KG1 (cell line): ENCODE data around the gene GALNT10.

Experiments used
- DNase-seq: peaks from one replicate; lab custom pipeline; 2025; lab: John Stamatoyannopoulos, UW

Gene GALNT10

DNA sequence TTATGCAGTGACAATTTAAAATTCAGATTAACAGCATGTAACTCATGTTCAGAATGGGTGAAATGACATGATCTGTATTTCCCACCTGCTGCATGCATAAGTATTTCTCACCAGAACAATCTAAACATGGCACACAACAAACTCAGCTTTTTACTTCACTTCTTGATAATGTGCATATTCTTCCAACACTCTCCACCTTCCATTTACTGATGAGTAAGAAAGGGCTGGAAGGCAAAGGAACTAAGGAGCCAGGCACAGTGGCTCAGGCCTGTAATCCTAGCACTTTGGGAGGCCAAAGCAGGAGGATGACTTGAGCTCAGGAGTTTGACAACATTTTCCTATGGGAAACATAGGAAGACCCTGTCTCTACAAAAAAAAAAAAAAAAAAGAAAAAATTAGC is 219.5 kb downstream of the GALNT10 start:
- no peak for DNase-seq

DNA sequence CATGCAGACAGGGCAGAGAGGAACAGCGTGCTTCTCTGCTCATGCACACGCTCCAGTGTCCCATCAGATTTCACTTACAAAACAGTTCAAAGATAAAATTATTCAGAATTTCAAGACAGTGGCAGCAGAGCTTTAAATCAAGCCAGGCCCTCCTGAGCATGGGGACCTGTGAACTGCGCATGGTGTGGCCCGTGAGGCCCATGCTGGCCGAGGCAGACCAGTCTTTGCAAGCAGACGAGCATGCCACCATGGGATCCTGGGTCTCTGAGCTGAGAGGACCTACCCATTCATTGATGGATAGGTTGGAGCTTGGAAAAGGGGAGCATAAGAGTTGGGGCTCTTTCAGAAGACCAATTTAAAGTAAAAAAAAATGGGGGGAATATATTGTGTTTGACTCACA is 220.3 kb downstream of the GALNT10 start:
- no peak for DNase-seq

DNA sequence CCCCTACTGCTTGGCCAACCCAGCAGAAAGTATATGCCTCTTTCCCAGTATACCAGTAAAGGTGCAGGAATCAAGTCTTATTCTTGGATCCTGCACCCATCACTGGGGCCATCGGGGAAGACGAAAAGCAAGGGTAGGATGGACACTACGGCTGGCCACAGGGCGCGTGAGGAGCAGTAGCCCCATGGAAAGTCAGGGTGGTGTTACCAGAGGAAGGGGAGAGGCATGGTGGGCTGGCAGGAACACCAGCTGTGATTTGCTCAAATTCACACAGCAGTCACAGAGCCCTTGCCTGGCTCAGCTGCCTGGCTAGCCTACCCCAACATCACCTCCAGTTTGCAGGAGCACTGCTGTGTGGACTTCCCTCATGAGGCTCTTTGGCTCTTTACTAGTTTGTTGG is 220.8 kb downstream of the GALNT10 start:
- no peak for DNase-seq

DNA sequence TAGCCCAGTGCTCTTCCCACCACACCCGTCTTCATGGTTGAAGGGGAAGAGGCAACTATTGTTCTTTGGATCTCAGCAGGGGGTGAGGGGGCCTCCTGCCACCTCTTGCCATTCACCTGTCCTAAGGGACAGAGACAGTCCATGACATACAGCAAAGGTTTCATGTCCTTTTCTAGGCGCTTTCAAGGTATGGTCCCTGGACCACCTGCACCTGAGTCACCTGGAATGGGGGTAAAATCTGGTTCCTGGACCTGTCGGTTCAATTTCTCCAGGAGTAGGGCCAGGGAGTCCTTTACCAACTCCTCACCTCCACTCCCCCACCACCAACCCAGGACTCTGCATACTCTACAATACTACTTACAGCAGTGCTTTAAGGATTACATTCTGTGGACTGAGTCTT is 221.8 kb downstream of the GALNT10 start:
- no peak for DNase-seq

DNA sequence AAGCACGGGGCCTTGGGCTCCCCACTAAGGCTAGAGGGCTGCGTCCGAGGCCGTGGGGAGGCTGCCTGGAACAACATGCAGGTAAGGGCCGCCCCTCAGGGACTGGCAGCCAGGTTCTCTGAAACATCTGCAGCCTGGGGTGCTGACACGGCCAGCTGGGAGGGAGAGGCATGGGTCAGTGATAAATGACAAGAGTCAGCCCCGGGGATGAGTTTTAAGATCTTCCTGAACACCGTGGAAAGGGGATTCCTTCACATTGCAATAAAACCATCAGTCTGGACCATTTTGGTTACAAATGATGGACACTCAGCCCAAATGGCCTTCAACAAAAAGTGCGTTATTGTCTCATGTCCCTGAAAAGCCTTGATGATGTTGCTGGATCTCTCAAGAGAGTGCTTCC is 222.4 kb downstream of the GALNT10 start:
- DNase-seq = no peak

DNA sequence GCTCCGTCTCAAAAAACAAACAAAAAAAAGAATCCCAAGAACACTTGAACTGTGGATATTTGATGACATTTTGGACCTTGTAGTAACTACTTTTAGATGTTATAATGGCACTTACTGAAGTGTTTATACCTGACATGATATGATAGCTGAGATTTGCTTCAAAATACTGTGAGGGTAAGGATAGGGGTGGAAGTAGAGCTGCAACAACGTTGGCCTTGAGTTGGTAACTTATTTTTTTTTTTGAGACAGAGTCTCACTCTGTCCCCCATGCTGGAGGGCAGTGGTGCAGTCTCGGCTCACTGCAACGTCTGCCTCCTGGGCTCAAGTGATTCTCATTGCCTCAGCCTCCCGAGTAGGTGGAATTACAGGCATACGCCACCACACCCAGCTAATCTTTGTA is 224.6 kb downstream of the GALNT10 start:
- no peak for DNase-seq

DNA sequence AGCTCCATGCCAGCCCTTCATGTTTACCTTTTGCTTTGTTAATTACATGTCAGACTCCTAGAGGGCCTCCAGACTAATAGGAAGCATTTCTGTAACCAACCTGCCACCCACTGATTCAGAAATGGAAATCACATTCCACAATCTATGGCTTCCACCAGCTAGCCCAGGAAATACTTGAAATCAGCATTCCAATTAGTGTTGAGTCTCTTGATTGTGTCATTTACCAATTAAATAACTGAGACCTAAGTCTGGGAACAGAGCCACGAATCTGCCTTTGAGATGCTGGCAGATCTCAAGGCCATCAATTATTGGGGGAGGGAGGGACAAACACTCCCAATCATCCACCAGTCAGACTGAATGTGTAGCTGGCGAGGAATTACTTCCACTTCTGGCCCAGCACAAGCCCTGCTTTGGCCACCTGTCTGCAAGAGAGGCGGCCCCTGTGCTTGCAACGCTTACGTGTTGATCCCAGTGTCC is 227.8 kb downstream of the GALNT10 start:
- no peak for DNase-seq

DNA sequence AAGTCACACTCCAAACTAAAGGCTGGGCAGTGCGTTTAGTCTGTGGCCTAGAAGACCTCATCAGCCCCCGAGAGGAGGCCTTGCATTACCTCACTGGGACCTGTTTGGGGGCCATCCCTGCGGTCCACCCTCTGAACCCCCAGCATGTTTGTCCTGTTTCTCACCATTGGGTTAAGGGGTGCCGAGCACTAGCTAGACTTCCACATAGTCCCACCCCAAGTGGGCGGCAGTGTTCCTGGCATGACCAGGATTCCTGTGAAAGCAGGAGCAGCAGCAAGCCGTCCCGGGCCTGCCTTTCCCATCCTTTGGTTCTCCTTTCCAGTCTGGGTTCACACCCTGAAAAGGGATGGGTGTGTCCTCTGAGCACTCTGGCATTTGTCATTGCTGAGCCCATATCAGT is 228.7 kb downstream of the GALNT10 start:
- no peak for DNase-seq

DNA sequence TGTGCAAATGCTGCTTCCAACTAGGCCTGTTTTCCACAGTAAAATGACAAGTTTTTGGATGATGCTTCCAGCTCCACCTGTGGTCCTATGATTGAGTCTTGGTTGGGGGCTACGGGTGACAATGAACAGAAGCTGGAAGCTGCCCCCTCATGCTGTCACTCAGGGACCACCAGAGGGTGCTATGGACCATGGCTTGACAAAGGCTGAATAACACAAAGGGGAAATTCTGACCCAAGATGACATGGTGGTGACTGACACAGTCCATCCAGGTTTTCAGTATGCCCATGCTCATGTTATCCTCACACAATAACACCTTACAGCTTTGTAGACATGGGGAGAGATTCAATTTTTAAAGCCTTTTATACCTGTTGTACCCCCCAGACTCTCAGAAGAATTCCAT is 231.3 kb downstream of the GALNT10 start:
- DNase-seq = no peak

DNA sequence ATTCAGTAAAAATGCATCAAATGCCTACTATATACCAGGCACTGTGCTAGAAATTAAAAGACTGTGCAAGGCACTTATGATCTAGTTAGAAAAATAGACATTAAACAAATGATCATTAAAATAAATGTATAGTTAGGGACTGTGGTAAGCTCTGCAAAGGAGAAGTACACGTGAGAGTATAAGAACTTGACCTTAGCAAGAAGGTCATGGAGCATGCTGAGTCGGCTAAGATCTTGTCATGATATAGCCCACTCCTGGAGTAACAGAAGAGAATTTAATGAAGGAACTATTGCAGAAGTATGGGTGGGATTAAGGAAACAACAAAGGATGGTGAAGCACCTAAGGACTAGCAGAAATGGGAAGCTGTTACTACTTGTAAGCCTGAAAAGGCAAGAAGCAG is 231.8 kb downstream of the GALNT10 start:
- DNase-seq = no peak

DNA sequence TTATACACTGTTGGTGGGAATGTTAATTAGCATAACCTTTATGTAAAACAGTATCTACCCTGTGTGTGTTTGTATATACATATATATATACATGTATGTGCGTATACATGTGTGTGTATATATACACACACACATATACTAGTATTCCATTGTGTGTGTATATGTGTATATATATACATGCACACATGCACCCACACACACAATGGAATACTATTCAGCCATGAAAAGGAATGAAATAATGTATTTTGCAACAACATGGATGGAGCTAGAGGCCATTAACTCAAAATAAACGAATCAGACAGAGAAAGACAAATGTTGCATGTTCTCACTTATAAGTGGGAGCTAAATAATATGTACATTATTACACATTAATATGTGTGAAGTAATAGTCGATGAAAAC is 237.7 kb downstream of the GALNT10 start:
- no peak for DNase-seq

DNA sequence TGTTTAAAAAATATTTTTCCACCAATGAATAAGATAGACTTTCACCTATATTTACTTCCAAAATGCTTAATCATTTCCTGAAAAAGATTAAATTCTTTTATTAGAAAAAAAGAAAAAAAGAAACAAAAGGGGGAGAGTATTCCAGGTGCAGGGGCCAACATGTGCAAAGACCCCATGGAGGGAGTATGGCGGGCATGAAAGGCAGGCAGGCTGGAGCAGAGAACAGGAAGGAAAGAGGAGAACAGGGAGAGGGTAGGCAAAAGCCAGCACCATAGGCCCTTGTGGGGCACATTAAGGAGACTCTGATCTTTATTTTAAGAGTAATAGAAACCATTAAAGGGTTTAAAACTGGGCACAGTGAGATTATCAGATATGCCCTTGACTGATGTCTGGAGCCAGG is 238.8 kb downstream of the GALNT10 start:
- DNase-seq = no peak

DNA sequence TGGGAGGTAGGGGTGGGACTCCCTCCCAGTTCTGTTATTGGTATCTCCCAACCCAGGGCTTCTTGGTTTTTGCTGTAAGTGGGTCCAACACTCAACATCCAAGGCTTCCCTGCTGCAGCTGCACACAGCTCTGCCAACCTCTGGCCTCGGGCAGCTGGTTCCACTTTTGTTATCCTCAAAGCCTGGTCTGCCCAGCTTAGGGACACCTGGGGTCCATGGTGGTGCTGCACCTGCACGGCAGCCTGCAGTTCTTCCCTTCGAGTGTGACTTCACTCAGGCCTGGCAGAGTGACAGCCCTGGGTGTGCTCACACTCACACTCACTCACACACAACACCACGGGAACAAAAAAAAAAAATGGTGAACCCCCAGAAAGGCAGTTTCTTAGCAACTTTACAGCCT is 239.9 kb downstream of the GALNT10 start:
- no peak for DNase-seq

DNA sequence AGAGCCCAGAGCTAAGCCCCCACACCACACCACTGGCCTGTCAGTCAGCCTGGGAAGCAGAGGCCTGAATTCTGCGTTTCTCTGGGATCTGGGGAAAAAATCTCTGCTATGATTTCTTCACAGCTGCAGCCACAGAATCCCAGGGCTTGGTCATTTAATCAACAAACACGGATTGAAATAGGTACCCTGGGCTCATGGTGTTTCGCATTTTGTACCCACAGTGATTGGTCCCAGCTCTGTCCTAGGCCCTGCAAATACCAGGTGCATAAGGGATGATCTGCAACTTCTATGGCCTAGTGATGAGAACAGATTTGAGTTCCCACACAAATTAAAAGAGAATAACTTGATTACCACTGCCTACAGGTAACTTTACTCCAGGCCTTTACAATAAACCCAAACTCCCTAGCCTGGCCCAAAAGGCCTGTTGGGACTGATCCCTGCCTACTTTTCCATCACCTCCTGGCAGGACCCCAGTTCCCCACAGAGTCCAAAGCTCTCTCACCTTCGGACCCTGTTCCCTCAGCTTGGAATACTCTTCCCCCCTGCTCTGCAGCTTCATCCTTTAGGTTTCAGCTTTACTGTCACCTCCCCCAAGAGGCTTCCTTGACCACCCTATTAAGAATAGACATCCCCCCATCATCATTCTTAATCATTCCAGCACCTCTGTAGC is 240.6 kb downstream of the GALNT10 start:
- DNase-seq = no peak

DNA sequence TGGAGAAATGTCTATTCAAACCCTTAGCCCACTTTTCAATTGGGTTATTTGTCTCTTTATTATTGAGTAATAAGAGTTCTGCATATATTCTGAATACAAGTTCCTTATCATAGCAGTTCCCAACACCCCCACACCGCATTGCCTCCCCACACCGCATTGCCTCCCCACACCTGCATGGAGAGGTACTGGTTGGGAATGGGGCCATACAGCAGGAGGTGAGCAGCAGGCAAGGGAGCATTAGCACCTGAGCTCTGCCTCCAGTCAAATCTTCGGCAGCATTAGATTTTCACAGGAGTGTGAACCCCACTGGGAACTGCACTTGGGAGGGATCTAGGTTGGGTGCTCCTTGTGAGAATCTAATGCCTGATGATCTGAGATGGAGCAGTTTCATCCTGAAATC is 244.7 kb downstream of the GALNT10 start:
- DNase-seq = no peak

DNA sequence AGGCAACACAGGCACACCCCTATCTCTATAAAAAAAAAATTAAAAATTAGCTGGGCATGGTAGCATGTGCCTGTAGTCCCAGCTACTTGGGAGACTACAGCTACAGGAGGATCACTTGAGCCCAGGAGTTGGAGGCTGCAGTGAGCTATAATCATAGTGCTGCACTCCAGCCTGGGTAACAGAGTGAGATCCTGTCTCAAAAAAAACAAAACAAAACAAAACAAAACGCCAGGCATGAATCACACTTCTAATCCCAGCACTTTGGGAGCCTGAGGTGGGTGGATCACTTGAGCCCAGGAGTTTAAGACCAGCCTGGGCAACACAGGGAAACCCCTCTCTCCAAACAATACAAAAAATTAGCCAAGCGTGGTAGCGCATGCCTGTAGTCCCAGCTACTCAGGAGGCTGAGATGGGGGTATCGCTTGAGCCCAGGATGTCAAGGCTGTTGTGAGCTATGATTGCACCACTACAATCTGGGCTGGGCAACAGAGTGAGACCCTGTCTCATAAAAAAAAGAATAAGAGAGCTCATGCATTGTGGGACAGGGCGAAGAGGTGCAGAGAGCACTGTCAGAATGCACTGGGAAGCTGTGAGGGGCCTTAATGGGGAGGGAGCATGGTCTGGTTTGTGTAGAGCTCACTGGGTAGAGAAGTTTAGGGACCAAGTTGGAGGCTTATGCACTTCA is 246.9 kb downstream of the GALNT10 start:
- DNase-seq = no peak

DNA sequence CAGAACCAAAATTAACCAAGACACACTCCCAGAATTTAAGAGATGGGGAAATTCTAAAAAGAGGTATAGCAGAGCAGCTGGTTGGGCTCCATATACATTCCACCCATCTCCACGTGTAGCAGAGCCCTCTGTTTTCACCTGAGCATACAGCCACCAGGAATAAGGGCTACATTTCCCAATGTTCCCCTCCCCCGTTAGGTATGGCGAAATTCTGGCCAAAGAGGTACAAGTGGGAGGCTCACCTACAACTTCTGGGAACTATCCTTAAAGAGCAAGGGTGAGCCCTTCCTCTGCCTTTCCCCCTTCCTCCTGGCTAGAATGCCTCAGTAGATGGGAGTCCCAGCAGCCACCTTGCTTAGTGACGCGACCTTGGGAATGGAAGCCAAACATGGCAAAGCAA is 250.0 kb downstream of the GALNT10 start:
- DNase-seq = no peak

DNA sequence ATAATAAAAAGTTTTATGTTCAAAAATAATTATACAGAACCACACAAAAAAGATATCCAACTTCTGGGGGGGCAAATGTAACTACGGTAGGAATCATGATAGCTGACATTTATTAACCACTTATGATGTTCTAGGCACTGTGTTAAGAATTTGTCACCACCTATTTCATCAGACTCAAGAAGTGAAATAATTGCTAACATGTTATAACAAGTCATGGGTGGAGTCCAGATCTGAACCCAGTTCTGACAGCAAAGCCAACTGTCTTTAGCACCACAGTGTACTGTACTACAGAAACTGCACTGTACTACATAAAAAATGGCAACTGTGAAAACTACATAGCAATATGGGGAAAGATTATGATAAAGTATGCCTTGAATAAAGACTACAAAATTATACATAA is 252.3 kb downstream of the GALNT10 start:
- DNase-seq = no peak

DNA sequence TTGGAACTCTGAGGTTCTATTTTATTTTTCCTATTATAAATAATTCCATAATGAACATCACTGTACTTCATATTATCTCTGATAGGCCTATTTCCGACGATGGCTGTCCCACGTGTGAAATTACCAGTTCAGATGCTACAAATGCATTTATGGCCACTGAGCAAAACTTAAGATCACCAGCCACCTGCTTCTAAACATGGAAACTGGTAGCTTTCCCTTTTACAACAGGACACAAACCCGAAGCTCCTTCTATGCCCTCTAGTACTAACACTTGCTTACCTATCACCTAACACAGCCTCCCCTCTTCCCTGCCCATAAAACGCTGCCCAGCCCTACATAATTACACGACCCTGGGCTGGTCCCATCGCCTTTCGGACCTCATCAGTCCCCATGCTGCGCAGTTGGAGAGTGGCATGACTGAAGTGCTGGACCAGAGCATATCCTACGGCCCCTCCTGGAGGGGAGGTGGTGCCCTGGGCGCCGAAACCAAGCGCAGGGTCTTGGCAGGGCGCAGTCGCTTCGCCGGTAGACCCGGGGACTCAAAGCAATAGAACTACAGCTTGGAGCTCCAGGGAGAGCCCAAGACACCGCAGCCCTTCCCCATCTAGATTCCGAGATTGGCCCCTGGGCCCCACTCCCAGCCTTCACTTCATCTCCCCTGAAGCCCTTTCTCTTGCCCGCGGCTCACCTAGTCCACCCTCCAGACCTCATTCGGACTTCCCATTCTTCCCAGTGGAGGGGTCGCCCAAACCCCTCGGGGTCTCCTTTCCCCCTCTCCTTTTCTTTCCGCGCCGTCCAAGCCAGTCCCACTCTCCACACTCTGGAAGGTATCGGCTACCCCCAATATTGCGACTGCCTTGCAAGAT is 254.3 kb downstream of the GALNT10 start:
- no peak for DNase-seq

DNA sequence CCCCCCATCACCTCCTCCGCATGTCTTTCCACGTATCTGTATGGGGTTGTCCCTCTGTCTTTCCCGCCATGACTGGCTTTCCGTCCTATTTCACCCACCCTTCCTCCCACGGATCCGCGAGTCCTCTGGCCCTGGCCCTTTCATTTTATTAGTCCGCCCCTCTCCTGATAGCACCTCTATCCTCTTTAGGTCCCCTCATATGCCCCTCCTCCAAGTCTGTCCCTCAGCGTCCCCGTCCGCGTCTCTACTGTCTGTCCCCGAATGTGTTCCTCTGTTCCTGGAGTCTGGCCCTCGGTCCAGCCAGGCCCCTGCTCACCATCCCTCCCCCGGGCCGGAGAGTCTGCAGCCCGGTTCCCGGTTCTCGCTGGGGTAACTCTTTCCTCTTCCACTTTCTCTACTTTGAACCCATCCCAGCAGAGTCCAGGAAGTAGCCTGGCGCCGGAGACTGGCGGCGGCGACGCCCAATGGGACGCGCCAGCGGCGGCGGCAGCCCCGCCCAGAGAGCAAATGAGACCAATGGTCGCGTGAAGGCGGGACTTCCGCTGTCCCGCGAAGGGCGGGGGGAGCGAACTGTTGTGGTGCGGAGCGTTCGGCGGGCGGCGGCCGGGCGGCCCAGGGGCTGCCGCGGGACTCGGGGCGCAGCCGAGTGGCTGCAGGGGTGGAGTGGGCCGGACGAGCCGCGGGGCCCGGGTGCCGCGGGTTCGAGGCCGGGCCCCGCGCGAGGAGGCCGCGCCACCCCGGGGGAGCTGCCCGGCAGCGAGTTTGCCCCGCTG is 255.1 kb downstream of the GALNT10 start, which contains the start of gene SAP30L:
Gene SAP30L (plus strand): TSS at position 576 of the 773 bp plus-strand sequence. CDS start 608 bp downstream, outside the sequence.
- DNase-seq = peak; percentile 75

DNA sequence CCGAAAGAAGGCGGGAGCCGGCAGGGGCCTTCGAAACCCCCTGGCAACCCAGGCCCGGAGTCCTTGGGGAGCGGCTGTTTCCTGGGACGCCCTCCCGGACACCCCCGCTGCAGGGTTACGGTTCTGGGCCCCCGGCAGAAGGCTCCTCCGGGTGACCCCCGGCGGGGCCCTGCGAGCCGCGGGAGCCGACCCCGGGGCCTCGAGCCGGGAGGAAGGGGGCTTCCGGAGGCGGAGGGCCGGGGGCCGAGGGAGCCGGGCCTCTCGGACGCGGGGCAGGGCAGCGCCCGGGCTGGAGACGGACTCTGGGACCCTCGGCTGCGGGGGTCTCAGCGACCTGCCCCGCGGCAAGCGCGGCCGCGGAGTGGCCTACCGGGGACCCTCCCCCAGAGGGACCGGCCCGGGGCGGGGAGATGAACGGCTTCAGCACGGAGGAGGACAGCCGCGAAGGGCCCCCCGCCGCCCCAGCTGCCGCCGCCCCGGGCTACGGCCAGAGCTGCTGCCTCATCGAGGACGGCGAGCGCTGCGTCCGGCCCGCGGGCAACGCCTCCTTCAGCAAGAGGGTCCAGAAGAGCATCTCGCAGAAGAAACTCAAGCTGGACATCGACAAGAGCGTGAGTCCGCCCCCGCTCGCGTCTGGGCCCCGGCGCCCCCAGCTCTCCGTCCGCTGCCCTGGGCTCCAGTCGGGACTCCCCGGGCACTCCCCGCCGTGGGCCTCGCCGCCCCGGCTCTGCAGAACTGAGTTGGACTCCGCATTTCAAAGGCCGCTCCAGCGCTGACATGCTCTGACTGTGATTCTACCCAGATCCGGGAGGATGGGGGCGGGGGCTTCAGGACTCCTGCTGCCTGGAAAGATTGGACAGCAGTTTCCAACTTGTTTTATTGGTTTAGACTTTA is 255.9 kb downstream of the GALNT10 start:
- no peak for DNase-seq
